ENCODE measurements around the gene NMNAT1. TPM values are rescaled to one million over a fixed set of nuclear protein-coding genes. Genes with fewer than 3 reads are reported as not detected.

Gene NMNAT1
- total RNA-seq, 4 donors from 2014 or later = 5.0 to 9.8 (median 7.4) TPM

DNA sequence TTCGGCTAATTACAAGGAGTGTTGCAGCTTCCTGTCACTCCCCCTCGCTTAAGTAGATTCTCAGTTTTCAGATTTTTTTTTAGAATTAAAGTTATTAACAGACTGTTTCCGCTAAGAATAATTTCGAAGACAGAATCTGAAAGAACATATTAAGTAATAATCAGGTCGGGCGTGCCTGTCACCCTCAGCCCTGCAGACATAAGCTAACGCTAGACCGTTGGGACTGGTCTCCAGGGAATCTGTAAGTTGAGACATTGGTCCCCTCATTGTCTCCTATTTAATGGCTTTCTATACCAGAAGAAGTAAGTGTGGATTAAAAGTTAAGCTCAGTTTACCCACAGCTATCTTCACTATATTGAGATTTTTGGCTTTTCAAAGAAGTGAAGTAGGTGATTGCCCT, 14.5 kb downstream of the NMNAT1 start:
- H3K4me1 ChIP-seq = no peaks in the 10 kb centered on the region
- TF ChIP-seq POLR2AphosphoS5 (IDR thresholded peaks at IDR 0.05) = no peak
- TF ChIP-seq POLR2A (IDR thresholded peaks at IDR 0.05; ENCODE audit: low read depth) = no peak
- no peak for TF ChIP-seq EP300 (IDR thresholded peaks at IDR 0.05)
- TF ChIP-seq, protein P1, sequence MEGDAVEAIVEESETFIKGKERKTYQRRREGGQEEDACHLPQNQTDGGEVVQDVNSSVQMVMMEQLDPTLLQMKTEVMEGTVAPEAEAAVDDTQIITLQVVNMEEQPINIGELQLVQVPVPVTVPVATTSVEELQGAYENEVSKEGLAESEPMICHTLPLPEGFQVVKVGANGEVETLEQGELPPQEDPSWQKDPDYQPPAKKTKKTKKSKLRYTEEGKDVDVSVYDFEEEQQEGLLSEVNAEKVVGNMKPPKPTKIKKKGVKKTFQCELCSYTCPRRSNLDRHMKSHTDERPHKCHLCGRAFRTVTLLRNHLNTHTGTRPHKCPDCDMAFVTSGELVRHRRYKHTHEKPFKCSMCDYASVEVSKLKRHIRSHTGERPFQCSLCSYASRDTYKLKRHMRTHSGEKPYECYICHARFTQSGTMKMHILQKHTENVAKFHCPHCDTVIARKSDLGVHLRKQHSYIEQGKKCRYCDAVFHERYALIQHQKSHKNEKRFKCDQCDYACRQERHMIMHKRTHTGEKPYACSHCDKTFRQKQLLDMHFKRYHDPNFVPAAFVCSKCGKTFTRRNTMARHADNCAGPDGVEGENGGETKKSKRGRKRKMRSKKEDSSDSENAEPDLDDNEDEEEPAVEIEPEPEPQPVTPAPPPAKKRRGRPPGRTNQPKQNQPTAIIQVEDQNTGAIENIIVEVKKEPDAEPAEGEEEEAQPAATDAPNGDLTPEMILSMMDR (IDR thresholded peaks at IDR 0.05) = no peak
- intact Hi-C loops (cut with DNase I) = loop anchor here (10.0 kb wide), 1 partner anchor 377 kb away; no protein-coding TSS in a partner anchor
- H3K27me3 ChIP-seq = no peaks in the 10 kb centered on the region
- peaks cover 0 to 7% (median 0%) of the 10 kb centered on the region in 4 donors for H3K36me3 ChIP-seq
- WGBS = 89% methylated on average over 8 of the region's 8 CpGs
- DNase-seq (ENCODE audit: extremely low spot score) = no peak
- no peaks in the 10 kb centered on the region for H3K9me3 ChIP-seq
- H3K4me3 ChIP-seq = no peak overlapping the region
- H3K27ac ChIP-seq (replicated peaks in 1 of 4) = no peak overlapping the region

DNA sequence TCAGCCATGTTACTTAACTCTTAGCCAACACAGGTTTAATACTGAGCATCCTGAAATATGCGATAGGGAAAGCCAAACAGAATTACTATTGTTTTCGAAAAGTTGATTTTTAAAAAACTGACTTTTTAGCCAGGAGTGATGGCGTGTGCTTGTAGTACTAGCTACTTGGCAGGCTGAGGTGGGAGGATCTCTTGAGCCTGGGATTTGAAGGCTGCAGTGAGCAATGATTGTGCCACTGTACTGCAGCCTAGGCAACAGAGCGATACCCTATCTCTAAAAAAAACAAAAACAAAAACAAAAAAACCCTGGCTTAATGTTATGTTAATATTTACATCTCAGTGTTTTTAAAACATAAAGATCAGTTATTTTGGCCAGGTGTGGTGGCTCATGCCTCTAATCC, 16.7 kb downstream of the NMNAT1 start:
- intact Hi-C loops (cut with DNase I) = no loop called here
- no peaks in the 10 kb centered on the region for H3K9me3 ChIP-seq
- H3K27me3 ChIP-seq = no peaks in the 10 kb centered on the region
- H3K4me3 ChIP-seq = no peak overlapping the region
- no peak overlapping the region for H3K27ac ChIP-seq (replicated peaks in 1 of 4)
- TF ChIP-seq, protein P1 (IDR thresholded peaks at IDR 0.05) = no peak
- TF ChIP-seq POLR2AphosphoS5 (IDR thresholded peaks at IDR 0.05) (no peak), EP300 (IDR thresholded peaks at IDR 0.05) (no peak), POLR2A (IDR thresholded peaks at IDR 0.05; ENCODE audit: low read depth) (no peak)
- no peaks in the 10 kb centered on the region for H3K4me1 ChIP-seq
- no peak for DNase-seq (ENCODE audit: extremely low spot score)
- WGBS = 75% methylated on average over 4 of the region's 4 CpGs
- peaks cover 0 to 12% (median 4%) of the 10 kb centered on the region in 4 donors for H3K36me3 ChIP-seq

DNA sequence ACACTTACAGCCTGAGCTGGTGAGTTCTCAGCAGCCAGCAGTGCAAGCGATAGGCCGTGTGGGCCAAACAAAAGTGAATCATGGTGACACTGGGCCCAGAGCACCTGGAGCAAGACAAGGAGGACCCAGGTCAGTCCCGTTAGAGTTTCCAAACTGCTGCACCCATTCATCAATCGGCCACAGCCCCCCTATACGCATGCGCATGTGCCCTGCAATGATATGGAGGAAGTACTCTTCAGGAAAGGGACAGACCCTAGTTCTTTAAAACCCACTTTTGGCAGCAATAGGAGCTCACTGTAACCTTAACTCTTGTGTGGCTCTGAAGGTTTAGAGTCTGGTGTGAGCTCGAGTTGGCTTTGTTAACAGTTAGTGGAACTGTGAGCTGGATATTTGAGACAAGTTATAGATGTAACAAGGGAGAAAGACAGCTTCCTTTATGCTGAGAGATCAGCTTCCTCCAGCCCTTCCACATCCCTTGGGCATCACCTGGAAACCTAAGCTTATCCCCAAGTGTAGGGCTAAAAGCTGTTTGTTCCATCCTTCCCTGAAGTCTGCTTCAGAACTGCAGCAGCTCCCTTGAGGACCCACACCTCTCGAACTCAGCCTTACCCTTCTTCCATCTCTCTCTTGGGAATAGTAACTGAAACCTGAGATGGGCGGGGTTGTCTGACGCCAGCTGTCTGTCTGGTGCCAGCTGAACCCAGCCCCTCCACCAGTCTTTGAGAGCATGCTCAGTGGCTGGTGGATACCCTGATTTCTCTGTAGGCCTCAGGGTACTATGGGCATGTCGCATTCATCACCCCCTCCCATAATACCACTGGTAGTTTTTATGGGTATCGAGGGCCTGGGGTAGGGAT, 17.7 kb downstream of the NMNAT1 start:
- intact Hi-C loops (cut with DNase I) = no loop called here
- H3K36me3 ChIP-seq = peaks cover 0 to 12% (median 4%) of the 10 kb centered on the region in 4 donors
- DNase-seq (ENCODE audit: extremely low spot score) = no peak
- H3K27me3 ChIP-seq = no peaks in the 10 kb centered on the region
- TF ChIP-seq EP300 (IDR thresholded peaks at IDR 0.05) (no peak), POLR2A (IDR thresholded peaks at IDR 0.05; ENCODE audit: low read depth) (no peak), POLR2AphosphoS5 (IDR thresholded peaks at IDR 0.05) (no peak)
- TF ChIP-seq, protein P1 (IDR thresholded peaks at IDR 0.05) = no peak
- 89% methylated on average over 8 of the region's 12 CpGs for WGBS
- no peaks in the 10 kb centered on the region for H3K4me1 ChIP-seq
- no peak overlapping the region for H3K27ac ChIP-seq (replicated peaks in 1 of 4)
- H3K9me3 ChIP-seq = no peaks in the 10 kb centered on the region
- no peak overlapping the region for H3K4me3 ChIP-seq

- intact Hi-C loops (cut with DNase I) = no loop called here
Observed at GRCh38 chr1:9984253-9984652, 41.0 kb downstream of the NMNAT1 start.

GRCh38 chr1:9985001-9985400, 41.7 kb downstream of the NMNAT1 start:
- Histone ChIP-seq H3K4me1 (peaks cover 4 to 21% (median 17%) of the 10 kb centered on the region in 4 donors), H3K27me3 (no peaks in the 10 kb centered on the region), H3K36me3 (peaks cover 24 to 51% (median 37%) of the 10 kb centered on the region in 4 donors), H3K9me3 (no peaks in the 10 kb centered on the region), H3K27ac (replicated peaks in 1 of 4) (peak overlapping the region; percentile 53 to 74 (median 65)), H3K4me3 (no peak overlapping the region)
- WGBS = 33% methylated on average over 6 of the region's 6 CpGs
- TF ChIP-seq POLR2A (IDR thresholded peaks at IDR 0.05; ENCODE audit: low read depth) (no peak), POLR2AphosphoS5 (IDR thresholded peaks at IDR 0.05) (no peak), EP300 (IDR thresholded peaks at IDR 0.05) (no peak)
- TF ChIP-seq, protein P1 (IDR thresholded peaks at IDR 0.05) = no peak
- intact Hi-C loops (cut with DNase I) = no loop called here
- no peak for DNase-seq (ENCODE audit: extremely low spot score)

More at GRCh38 chr1:9984253-9984652, 41.0 kb downstream of the NMNAT1 start:
- no peak for TF ChIP-seq POLR2A (IDR thresholded peaks at IDR 0.05; ENCODE audit: low read depth)
- peak in 1 of 2 donors; percentile 24 for TF ChIP-seq POLR2AphosphoS5 (IDR thresholded peaks at IDR 0.05)
- TF ChIP-seq EP300 (IDR thresholded peaks at IDR 0.05) = no peak
- no peaks in the 10 kb centered on the region for H3K9me3 ChIP-seq
- no peak overlapping the region for H3K4me3 ChIP-seq
- H3K27ac ChIP-seq (replicated peaks in 1 of 4) = peak overlapping the region; percentile 9 to 74 (median 62)
- H3K36me3 ChIP-seq = peaks cover 24 to 57% (median 40%) of the 10 kb centered on the region in 4 donors
- 63% methylated on average over 5 of the region's 5 CpGs for WGBS
- no peaks in the 10 kb centered on the region for H3K27me3 ChIP-seq
- no peak for DNase-seq (ENCODE audit: extremely low spot score)
- H3K4me1 ChIP-seq = peaks cover 0 to 21% (median 14%) of the 10 kb centered on the region in 4 donors

Measured in esophagus muscularis mucosa (tissue), 4 donors.